ENCODE data around the gene ZNF385B.

Gene ZNF385B

DNA sequence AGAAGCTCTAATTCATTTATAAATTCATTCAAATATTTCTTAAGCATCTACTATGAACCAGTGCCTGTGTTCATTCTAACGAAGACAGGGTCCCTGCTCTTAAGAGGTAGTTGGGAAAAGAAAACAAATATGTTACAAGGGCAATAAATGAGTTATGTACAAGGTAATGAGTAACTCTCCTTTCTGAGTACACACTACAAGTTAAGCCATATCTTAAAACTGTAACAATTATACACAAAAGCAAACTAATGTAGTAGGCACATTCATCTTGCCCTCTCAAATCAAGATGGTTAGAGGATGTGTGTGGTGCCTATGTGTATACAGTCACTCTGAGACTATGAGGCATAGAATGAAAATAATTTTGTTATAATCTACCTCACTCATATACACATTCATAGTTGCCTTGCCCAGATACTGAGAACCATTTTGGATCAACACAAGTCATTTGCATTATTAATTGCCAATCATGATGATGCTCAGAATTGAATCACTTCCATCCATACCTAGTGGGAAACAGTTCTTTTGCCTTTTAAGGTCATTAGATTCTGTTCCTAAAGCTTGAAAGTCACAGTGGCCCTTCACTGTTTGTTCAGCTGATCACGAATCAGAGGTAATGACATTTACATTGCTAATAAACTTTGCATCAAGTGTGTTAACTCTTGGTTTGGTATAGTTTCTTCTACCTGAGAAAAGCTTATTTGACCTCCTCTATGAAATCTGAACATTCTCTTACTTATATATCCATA is 283.1 kb downstream of the ZNF385B start:
- DNase-seq, result no peak

- DNase-seq, result no peak
Observed at GRCh38 chr2:179574061-179574519, 287.3 kb downstream of the ZNF385B start.

DNA sequence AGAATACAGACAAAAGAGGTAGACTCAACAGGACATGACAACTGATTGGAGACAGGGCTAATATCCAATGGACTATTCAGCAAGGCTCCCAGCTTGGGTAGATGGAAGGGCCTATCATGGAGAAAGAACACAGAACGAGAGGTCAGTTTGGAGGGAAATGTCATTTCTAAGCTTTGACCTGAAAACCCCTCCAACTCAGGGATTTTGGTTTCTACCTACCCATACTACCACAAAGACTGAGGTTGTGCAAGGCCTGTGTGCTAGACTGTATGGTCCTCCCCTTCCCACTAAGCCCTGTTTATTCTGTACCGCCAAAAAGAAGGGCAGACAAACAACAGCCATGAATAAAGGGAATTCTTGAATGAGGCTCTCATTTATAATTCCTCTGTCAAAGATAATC is 288.9 kb downstream of the ZNF385B start:
- DNase-seq, result no peak

GRCh38 chr2:179571721-179572120 is 289.7 kb downstream of the ZNF385B start:
- DNase-seq, result no peak

DNA sequence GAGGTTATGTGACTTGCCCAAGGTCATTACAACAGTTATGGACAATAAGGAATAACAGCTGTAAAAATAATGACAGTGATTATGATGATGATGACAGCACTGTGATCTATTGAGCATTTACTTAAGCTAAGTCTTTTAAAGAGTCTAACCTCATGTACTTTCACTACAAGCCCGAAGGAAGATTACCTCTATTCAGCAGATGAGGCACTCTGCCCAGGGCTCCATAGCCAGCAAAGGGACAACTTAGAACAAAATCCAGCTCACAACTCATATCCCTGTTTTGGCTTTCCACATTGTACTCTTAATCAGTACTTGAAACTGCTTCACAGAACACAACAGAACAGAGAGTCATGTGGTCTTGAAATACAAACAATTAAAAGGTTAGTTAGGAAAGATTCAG is 290.2 kb downstream of the ZNF385B start:
- DNase-seq, result no peak

DNA sequence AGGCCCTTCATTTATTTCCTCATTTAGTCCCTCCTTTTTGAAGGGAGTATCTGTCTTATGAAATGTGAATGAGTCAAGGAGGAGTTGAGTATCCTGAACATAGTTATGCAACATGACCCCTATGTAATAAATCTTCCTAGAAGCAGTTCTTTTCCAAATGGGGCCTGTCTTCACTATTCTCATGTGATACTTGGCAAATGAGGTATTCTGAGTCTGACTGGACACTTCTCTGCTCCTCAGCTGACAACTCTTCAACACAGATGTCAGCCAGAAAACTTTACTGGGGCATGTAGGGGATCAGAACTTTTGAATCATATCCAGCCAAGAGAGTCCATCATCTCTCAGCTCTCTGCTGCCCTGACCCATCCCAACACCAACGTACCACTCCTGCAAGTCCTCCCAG is 291.6 kb downstream of the ZNF385B start:
- DNase-seq, result peak in 1 of 2 experiments; percentile 15

GRCh38 chr2:179565807-179566206 is 295.6 kb downstream of the ZNF385B start:
- DNase-seq, result no peak

DNA sequence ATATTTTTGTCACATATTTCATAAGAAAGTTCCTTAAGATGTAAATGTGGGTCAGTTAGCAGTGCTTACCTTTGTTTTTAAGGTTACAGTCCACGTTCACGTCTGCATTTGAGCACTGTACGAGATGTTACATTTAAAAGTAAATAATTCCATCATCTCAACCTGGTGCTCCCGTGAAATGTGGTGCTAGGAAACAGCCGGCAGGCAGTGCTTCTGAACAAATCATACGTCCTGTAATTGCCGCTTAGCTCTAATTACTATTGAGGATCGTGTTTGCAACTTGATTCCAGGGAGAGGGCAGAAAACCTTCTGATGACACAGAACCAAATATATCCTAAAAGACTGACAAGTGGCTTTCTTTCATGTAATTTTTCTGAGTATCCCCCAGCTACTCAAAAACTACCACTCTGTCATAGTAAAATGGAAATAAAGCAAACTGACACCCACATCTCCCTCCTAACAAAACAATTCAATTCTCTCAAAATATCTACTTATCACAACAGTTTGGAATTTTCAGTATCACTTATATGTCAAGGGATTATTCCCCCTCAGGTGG is 299.0 kb downstream of the ZNF385B start:
- no peak for DNase-seq

DNA sequence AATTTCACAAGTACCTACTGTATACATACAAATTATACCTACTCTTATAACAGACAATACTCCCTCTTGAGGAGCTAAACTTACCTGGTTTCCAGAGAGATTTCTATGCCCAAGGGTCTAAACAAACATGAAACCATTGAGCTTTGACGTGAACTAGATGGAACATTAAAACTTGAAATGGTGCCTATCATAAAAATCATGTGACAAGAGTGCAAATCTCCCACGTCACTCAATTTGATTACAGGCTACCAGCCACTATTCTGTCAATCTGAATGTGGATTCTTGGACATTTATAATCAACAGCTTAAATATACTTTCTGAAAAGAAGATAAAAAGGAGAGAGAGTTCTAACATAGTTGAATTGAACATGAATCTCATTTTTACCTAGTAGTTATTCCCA is 299.7 kb downstream of the ZNF385B start:
- no peak for DNase-seq

DNA sequence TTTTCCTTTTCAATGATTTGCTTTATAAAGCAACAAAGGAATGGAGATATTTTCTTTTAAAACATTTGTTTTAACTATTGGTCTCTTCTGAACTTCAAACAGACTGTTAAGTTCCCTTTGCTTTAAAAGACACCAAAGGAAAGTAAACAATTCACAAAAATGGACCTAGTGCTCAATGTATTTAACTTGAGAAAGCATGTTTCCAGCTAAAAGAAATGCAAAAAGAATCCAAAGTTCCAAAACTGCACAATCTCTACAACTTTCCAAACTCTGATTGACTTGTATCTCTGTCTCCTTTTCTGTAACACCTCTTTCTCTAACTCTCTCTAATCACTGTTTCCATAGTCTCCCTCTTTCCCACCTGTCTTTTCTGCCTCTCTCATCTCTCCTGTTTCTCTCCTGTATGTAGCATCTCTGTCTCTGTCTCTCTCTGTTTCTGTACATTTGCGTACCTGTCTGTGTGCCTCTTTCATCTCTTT is 301.1 kb downstream of the ZNF385B start:
- no peak for DNase-seq

DNA sequence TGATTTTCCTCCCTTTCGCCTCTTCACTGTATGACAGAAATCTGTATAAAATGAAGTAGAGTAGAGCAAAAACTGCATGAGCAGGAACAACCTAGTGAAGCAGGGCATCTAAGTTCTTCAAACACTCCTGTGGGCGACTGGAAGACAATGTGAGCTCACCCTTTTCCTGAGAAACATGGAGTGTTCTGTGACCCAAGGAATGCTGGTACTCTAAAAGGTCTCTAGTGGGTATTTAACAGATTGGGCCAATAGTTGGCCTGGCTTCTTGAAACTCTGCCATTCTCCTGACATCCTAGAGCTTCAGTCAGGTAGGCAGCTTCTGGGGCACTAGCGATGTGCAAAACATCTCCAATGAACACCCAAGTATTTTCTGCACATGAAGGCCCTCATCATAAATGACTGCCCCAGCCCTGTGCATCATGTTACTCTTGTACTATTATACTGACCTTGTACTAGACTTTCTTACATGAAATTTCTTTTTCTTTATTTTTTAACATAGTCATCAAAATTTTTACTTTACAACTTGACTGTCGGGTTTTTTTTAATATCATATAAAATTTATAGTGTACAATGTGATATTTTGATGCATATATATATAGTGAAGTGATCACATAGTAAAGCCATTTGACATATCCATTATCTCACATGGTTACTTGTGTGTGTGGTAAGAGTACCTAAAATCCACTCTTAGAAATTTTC is 302.2 kb downstream of the ZNF385B start:
- DNase-seq, result no peak

DNA sequence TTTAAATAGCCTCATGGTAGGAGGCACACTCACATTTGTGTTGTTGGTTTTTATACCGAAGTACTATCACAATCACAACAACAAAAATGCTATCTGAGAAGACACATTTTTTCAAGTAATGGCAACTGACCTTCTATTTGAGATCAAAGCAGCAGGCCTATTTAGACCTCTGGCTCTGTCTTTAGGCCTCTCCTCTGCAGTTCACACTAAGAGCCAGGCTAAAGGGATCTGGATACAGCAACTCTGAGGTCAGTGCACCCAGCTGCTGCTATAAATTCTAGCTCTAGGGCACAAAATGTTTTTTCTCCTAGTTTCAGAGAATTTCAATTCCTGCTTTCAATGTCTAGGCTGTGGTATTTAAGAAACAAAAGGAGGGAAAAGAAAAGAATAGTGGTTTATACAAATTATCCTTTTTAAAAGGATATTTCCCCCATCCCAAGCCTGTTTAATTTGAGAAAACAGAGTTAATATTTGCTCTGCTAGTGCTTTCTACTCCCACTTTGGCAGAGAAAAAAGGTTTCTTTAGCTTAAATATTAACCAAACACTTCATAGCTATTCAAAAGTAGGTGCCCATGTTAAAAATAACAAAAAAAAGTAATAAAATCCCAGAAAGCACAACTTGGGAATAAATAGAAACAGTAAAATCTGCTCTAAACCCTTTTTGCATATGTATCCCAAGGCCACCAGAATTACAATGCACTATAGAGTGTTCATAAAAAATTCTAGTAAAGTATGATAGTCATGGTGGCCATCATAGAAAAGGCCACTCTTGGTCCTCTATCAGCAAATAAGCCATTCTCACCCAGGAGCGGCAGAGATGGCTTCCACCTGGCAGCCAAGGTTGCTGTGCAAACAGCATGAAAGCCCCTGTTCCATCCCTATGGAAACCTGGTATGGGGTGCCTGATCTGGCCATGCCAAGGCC is 303.1 kb downstream of the ZNF385B start:
- no peak for DNase-seq

- no peak for DNase-seq
Observed at GRCh38 chr2:179556425-179556824, 305.0 kb downstream of the ZNF385B start.

GRCh38 chr2:179555691-179556283 is 305.6 kb downstream of the ZNF385B start:
- DNase-seq, result no peak

DNA sequence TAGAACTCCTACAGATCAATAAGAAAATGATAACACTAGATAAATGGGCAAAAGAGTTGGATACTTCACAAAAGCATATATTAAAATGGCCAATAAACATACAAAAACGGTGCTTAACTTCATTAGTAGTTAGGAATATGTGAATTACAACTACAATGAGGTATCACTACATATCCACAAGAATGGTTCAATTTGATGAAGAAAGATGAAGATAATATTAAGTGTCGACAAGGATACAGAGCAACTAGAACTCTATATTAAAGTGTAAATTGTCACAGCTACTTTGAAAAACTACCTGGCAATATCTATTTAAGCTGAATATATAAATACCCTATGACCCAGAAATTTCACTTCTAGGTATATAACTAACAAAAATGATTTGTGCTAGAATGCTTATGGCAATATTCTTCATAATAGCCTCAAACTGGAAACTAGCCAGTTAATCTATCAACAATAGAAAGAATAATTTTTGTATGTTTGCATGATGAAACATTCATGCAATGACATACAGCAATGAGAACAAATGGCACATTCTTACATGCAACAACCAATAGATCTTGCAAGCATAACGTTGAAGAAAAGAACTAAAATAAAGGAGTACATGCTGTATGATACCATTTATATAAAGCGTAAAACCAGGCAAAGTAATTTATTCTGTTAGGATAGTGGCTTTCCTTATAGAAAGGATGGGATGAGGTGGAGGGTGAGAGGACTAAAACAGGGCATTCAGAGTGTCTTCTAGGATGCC is 306.6 kb downstream of the ZNF385B start:
- no peak for DNase-seq

- DNase-seq, result no peak
Observed at GRCh38 chr2:179553382-179553781, 308.0 kb downstream of the ZNF385B start.

- no peak for DNase-seq
Observed at GRCh38 chr2:179551539-179552045, 309.8 kb downstream of the ZNF385B start.

- no peak for DNase-seq
Observed at GRCh38 chr2:179550849-179551248, 310.6 kb downstream of the ZNF385B start.

- DNase-seq, result no peak
Observed at GRCh38 chr2:179550214-179550613, 311.2 kb downstream of the ZNF385B start.

GRCh38 chr2:179546656-179547055 is 314.8 kb downstream of the ZNF385B start:
- DNase-seq, result no peak

- no peak for DNase-seq
Observed at GRCh38 chr2:179545024-179545423, 316.4 kb downstream of the ZNF385B start.

All from Kasumi-1 (cell line).